CD14-positive monocyte (primary cell): Measurements from ENCODE around the gene SPSB3. TPM values are rescaled to one million over a fixed set of nuclear protein-coding genes. Genes with fewer than 3 reads are reported as not detected.

Experiments
- DNase-seq, 3 donors: peaks; one replicate each; pipeline ENCODE4 v3.0.0-alpha.2; 2011 to 2022
- H2AFZ ChIP-seq: 2 replicates; pipeline ENCODE4 v1.6.0; 2012; ENCODE audit warnings: mild to moderate bottlenecking, low read depth, low read length, inconsistent platforms; ENCODE audit not compliant: insufficient read depth, poor library complexity, severe bottlenecking
- H3K27ac ChIP-seq, 2 donors: 1 replicate in 1 of 2; 2 replicates in 1 of 2; pipeline ENCODE4 v1.5.1; 2012 to 2013; ENCODE audit warnings: low read length in 2 of 2, control low read depth in 1 of 2, inconsistent platforms in 1 of 2, low read depth in 1 of 2, mild to moderate bottlenecking in 1 of 2
- H3K27me3 ChIP-seq, 2 donors: one replicate each; pipeline versions ENCODE4 v1.6.0 to v1.6.1; 2011 to 2013; ENCODE audit warnings: low read length in 2 of 2; ENCODE audit not compliant: control insufficient read depth in 2 of 2, insufficient read depth in 2 of 2
- H3K36me3 ChIP-seq, 2 donors: replicated peaks in 1 of 2; 1 replicate in 1 of 2; 2 replicates in 1 of 2; pipeline versions ENCODE4 v1.5.1 to v1.6.1; 2012 to 2013; ENCODE audit warnings: low read length in 2 of 2, control low read depth in 1 of 2, inconsistent platforms in 1 of 2, mild to moderate bottlenecking in 1 of 2; ENCODE audit not compliant: insufficient read depth in 2 of 2, control insufficient read depth in 1 of 2
- H3K4me1 ChIP-seq, 2 donors: 1 replicate in 1 of 2; 2 replicates in 1 of 2; pipeline versions ENCODE4 v1.5.1 to v1.6.1; 2012 to 2013; ENCODE audit warnings: low read length in 2 of 2, control low read depth in 1 of 2, inconsistent platforms in 1 of 2, mild to moderate bottlenecking in 1 of 2, moderate library complexity in 1 of 2; ENCODE audit not compliant: insufficient read depth in 2 of 2, control insufficient read depth in 1 of 2
- H3K4me2 ChIP-seq: replicated peaks from 2 replicates; pipeline ENCODE3; 2012; ENCODE audit warnings: low read length, moderate library complexity, mild to moderate bottlenecking; ENCODE audit not compliant: poor library complexity, severe bottlenecking; ENCODE audit errors: extremely low read depth
- H3K4me3 ChIP-seq, 3 experiments: fragments of 200-600 bp in 1 of 3; sonication (generic) in 1 of 3; replicated peaks in 1 of 3; 1 replicate in 2 of 3; 2 replicates in 1 of 3; pipeline ENCODE4 v1.5.1; 2011 to 2013; ENCODE audit warnings: low read length in 3 of 3, mild to moderate bottlenecking in 3 of 3, control low read depth in 2 of 3, low read depth in 2 of 3, inconsistent platforms in 1 of 3, moderate library complexity in 1 of 3
- H3K79me2 ChIP-seq: 2 replicates; pipeline ENCODE4 v1.6.0; 2012; ENCODE audit warnings: mild to moderate bottlenecking, control low read depth, inconsistent platforms, low read length, moderate library complexity; ENCODE audit not compliant: insufficient read depth
- H3K9ac ChIP-seq: 2 replicates; pipeline ENCODE4 v1.6.0; 2017; ENCODE audit warnings: low read length, mild to moderate bottlenecking; ENCODE audit not compliant: insufficient read depth, poor library complexity, severe bottlenecking
- H3K9me3 ChIP-seq, 2 donors: replicated peaks in 1 of 2; 1 replicate in 1 of 2; 2 replicates in 1 of 2; pipeline versions ENCODE4 v1.5.1 to v1.6.1; 2012 to 2013; ENCODE audit warnings: low read length in 2 of 2, control low read depth in 1 of 2; ENCODE audit not compliant: control insufficient read depth in 1 of 2, insufficient read depth in 1 of 2
- H4K20me1 ChIP-seq: 2 replicates; pipeline ENCODE4 v1.6.0; 2012; ENCODE audit warnings: mild to moderate bottlenecking, low read length, control low read depth, moderate library complexity; ENCODE audit not compliant: insufficient read depth
- H3K27ac Mint-ChIP-seq, 7 donors: one replicate each; pipeline ENCODE4 v1.8.0; 2020; ENCODE audit warnings: mild to moderate bottlenecking in 7 of 7, mixed read lengths in 7 of 7, moderate library complexity in 6 of 7, inconsistent platforms in 2 of 7
- H3K27me3 Mint-ChIP-seq, 3 donors: one replicate each; pipeline ENCODE4 v1.8.0; 2021 to 2022; ENCODE audit warnings: low read depth in 3 of 3, mild to moderate bottlenecking in 3 of 3, mixed read lengths in 3 of 3, moderate library complexity in 3 of 3, inconsistent platforms in 1 of 3
- H3K36me3 Mint-ChIP-seq, 2 donors: one replicate each; pipeline ENCODE4 v1.8.0; 2020; ENCODE audit warnings: mixed read lengths in 2 of 2, inconsistent platforms in 1 of 2, mild to moderate bottlenecking in 1 of 2
- H3K4me1 Mint-ChIP-seq: one replicate; pipeline ENCODE4 v1.8.0; 2020; ENCODE audit warnings: mild to moderate bottlenecking, mixed read lengths
- H3K4me3 Mint-ChIP-seq, 2 donors: one replicate each; pipeline ENCODE4 v1.8.0; 2020; ENCODE audit warnings: mild to moderate bottlenecking in 2 of 2, mixed read lengths in 2 of 2, moderate library complexity in 1 of 2
- H3K9me3 Mint-ChIP-seq, 7 donors: one replicate each; pipeline ENCODE4 v1.8.0; 2020 to 2022; ENCODE audit warnings: mixed read lengths in 7 of 7, mild to moderate bottlenecking in 6 of 7, moderate library complexity in 6 of 7, inconsistent platforms in 2 of 7
- WGBS: methylation state at CpG from one replicate; pipeline ENCODE4 v1.1.5; 2013; ENCODE audit warnings: missing lambda C conversion rate; ENCODE audit not compliant: insufficient coverage; 5-methylcytosine and 5-hydroxymethylcytosine counted together
- intact Hi-C, 2 donors: fragments of 100-400 bp; cut with micrococcal nuclease; formaldehyde crosslinking; loops; one replicate each; pipeline versions ENCODE4 v1.15.0 to v1.15.1; 2023
- polyA plus RNA-seq, 3 donors: library from polyadenylated mRNA; depleted of rRNA in 1 of 3; unstranded in 2 of 3; stranded (reverse) in 1 of 3; fragments of 300-500 nt in 2 of 3; fragments of >200 nt in 1 of 3; fragmentation: Illumina TruSeq in 2 of 3; gene quantifications; 1 replicate in 2 of 3; 2 replicates in 1 of 3; pipeline ENCODE4 v1.2.3, GENCODE V29; 2012 to 2021
- TF ChIP-seq, protein P1 (sequence below): fragments of 200-600 bp; IDR thresholded peaks from one replicate; pipeline ENCODE4 v1.8.0; 2022; ENCODE audit warnings: antibody characterized with exemption, mild to moderate bottlenecking

The SPSB3 gene
- polyA plus RNA-seq, 3 donors, result 36.8 to 151 (median 40.2) TPM

DNA sequence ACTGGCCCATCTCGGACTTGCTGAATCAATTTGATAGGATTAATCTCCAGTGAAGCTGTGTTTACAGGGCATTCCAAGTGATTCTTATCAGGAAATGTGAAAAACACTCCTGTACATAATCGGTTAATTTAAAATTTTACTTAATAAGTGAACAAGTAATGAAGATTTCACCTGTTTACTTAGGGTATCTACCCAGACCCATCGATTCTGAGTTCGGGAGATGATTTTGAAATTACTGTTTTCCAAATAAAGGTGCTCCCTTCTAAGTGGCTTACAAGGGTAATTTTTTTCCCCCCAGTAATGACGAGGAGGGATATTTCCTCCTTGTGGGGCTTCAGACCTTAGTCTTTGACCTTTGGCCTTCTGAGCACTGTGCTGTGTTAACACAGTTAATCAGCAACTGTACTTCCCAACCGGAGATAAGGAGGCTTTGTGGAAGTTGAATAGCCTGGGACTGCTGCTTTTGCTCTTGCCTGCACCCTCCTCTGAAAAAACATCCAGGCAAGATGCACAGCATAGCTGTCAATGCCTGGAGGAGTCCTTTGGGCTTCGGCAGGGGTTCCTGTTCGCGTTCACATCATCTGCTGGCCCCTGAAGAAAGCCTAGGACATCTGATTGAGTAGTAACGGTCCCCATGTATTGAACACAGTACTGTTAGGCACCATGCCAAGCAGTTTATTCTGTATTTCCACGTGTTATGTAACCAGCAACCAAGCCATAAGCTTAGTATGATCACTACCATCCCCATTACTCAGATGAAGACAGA, 46.5 kb upstream of the SPSB3 start:
- peaks cover 25% of the 10 kb centered on the region for H4K20me1 ChIP-seq
- TF ChIP-seq, protein P1, sequence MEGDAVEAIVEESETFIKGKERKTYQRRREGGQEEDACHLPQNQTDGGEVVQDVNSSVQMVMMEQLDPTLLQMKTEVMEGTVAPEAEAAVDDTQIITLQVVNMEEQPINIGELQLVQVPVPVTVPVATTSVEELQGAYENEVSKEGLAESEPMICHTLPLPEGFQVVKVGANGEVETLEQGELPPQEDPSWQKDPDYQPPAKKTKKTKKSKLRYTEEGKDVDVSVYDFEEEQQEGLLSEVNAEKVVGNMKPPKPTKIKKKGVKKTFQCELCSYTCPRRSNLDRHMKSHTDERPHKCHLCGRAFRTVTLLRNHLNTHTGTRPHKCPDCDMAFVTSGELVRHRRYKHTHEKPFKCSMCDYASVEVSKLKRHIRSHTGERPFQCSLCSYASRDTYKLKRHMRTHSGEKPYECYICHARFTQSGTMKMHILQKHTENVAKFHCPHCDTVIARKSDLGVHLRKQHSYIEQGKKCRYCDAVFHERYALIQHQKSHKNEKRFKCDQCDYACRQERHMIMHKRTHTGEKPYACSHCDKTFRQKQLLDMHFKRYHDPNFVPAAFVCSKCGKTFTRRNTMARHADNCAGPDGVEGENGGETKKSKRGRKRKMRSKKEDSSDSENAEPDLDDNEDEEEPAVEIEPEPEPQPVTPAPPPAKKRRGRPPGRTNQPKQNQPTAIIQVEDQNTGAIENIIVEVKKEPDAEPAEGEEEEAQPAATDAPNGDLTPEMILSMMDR, result no peak
- no peak overlapping the region for H3K9ac ChIP-seq
- H3K4me1 ChIP-seq, result peaks cover 22 to 39% of the 10 kb centered on the region in 2 donors
- Mint-ChIP-seq H3K9me3 (peaks cover 0 to 2% (median 0%) of the 10 kb centered on the region in 7 donors), H3K27me3 (peaks cover 0 to 3% (median 0%) of the 10 kb centered on the region in 3 donors), H3K4me1 (peaks cover 31% of the 10 kb centered on the region), H3K27ac (peak overlapping the region in 1 of 7 donors; percentile 25), H3K4me3 (no peak overlapping the region), H3K36me3 (peaks cover 13 to 15% of the 10 kb centered on the region in 2 donors)
- intact Hi-C loops, result loop anchor here in 1 of 2 donors (5.0 kb wide), 1 partner anchor 47 kb away; the partner anchor contains the start of genes NUBP2 and SPSB3
- H3K4me2 ChIP-seq, result no peak overlapping the region
- no peak overlapping the region for H3K4me3 ChIP-seq
- peaks cover 39% of the 10 kb centered on the region for H3K79me2 ChIP-seq
- no peaks in the 10 kb centered on the region for H3K27me3 ChIP-seq
- no peaks in the 10 kb centered on the region for H3K9me3 ChIP-seq
- no peak overlapping the region for H3K27ac ChIP-seq
- peaks cover 0 to 7% of the 10 kb centered on the region in 2 donors for H3K36me3 ChIP-seq
- H2AFZ ChIP-seq, result no peak overlapping the region
- DNase-seq, result no peak
- WGBS, result 75% methylated on average over 6 of the region's 11 CpGs

DNA sequence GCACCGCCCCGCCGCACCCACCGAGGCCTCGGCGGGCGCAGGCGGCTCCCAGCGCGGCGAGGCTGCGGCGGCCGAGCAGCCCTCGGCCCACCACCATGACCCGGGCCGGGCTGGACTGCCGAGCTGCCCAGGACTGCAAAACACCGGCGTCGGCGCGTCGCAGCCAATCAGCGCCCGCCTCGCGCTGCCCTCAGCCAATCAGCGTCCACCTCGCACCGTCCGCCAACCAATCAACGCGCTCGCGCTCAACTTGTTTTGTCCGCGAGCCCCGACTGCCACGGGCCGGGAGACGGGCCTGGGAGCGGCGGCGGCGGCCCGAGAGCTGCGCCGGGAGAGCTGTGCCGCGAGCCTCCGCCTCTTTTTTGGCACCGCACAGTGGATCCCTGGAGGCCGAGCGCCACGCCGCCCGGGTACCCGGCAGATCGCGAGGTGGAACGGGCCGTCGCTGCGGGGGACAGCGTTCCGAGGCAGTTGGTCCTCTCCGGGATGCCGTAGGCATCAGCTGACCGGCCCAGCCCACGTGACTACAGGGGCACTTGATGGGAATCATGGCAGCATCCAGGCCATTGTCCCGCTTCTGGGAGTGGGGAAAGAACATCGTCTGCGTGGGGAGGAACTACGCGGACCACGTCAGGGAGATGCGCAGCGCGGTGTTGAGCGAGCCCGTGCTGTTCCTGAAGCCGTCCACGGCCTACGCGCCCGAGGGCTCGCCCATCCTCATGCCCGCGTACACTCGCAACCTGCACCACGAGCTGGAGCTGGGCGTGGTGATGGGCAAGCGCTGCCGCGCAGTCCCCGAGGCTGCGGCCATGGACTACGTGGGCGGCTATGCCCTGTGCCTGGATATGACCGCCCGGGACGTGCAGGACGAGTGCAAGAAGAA, 44.6 kb upstream of the SPSB3 start, which contains the start of the genes FAHD1 and HAGH:
TSS of gene FAHD1 (plus strand) at position 516 of the 883 bp plus-strand sequence. CDS start at position 549, 33 bp downstream.
TSS of gene HAGH (minus strand) at position 135 of the 883 bp plus-strand sequence. CDS start at position 97, 38 bp downstream.
- peaks cover 40% of the 10 kb centered on the region for H4K20me1 ChIP-seq
- intact Hi-C loops, result loop anchor here (2.0 to 5.0 kb wide), 2 partner anchors 44 to 45 kb away; partner anchors contain the start of genes NUBP2 (in 2 of the 2) and SPSB3 (in 2 of the 2)
- H3K27me3 ChIP-seq, result no peaks in the 10 kb centered on the region
- H2AFZ ChIP-seq, result peak within 1 kb of the TSS; percentile 94
- Mint-ChIP-seq H3K36me3 (peaks cover 14 to 25% of the 10 kb centered on the region in 2 donors), H3K4me1 (peaks cover 31% of the 10 kb centered on the region), H3K4me3 (peak within 1 kb of the TSS; percentile 94 to 95), H3K27ac (peak within 1 kb of the TSS; percentile 85 to 93 (median 90)), H3K9me3 (peaks cover 0 to 2% (median 0%) of the 10 kb centered on the region in 7 donors), H3K27me3 (peaks cover 0 to 3% (median 0%) of the 10 kb centered on the region in 3 donors)
- TF ChIP-seq, protein P1, result no peak
- peak; percentile 92 to 95 (median 92) for DNase-seq
- peaks cover 51% of the 10 kb centered on the region for H3K79me2 ChIP-seq
- H3K9me3 ChIP-seq, result no peaks in the 10 kb centered on the region
- H3K9ac ChIP-seq, result peak within 1 kb of the TSS; percentile 75
- WGBS, result under 1% methylated on average over 104 of the region's 104 CpGs
- H3K4me1 ChIP-seq, result peaks cover 22 to 39% of the 10 kb centered on the region in 2 donors
- H3K36me3 ChIP-seq, result peaks cover 8 to 18% of the 10 kb centered on the region in 2 donors
- H3K4me3 ChIP-seq, result peak within 1 kb of the TSS; percentile 54 to 91 (median 74)
- H3K4me2 ChIP-seq, result peak within 1 kb of the TSS; percentile 94
- H3K27ac ChIP-seq, result peak within 1 kb of the TSS; percentile 49 to 85
